A673 (cell line): ENCODE data around the gene SERPINA4. TPM values are rescaled to one million over a fixed set of nuclear protein-coding genes. Genes with fewer than 3 reads are reported as not detected.
A peak's percentile ranks its signal among the peaks of the same experiment; 100 is the strongest.

Experiments
- BruUV-seq: library from RNA; stranded (reverse); fragments of 400-500 nt; replicated peaks from 2 replicates; lab custom pipeline; 2021; lab: Mats Ljungman, UMichigan
- CTCF ChIA-PET: fragments of 300-600 bp; sonication (Branson Sonifier 250); formaldehyde crosslinking; loops from one replicate; lab custom pipeline; 2022; ENCODE audit warnings: antibody characterized with exemption; lab: Charles Lee
- POLR2A ChIA-PET: fragments of 300-600 bp; sonication (Branson Sonifier 250); formaldehyde crosslinking; loops from one replicate; lab custom pipeline; 2022; ENCODE audit warnings: antibody characterized with exemption; ENCODE audit not compliant: low non-redundant PET; lab: Charles Lee
- DNase-seq: peaks from one replicate; pipeline ENCODE4 v3.0.0-alpha.2; 2015; ENCODE audit warnings: low spot score
- H3K27ac ChIP-seq: fragments of 200-600 bp; sonication (generic); 2 replicates; pipeline ENCODE4 v1.5.1; 2016; ENCODE audit warnings: mixed run types, low read depth, mild to moderate bottlenecking, mixed read lengths, antibody characterized with exemption, low read length; ENCODE audit not compliant: poor library complexity, severe bottlenecking
- H3K27me3 ChIP-seq: fragments of 200-600 bp; sonication (generic); replicated peaks from 2 replicates; pipeline ENCODE4 v1.6.1; 2017; ENCODE audit warnings: mixed run types, low read depth, mild to moderate bottlenecking, mixed read lengths, antibody characterized with exemption, low read length; ENCODE audit not compliant: insufficient read depth, poor library complexity
- H3K36me3 ChIP-seq: fragments of 200-600 bp; sonication (generic); 2 replicates; pipeline ENCODE4 v1.6.1; 2016; ENCODE audit warnings: mixed run types, mild to moderate bottlenecking, mixed read lengths, antibody characterized with exemption, low read length; ENCODE audit not compliant: insufficient read depth, poor library complexity, severe bottlenecking
- H3K4me1 ChIP-seq: fragments of 200-600 bp; sonication (generic); 2 replicates; pipeline ENCODE4 v1.6.1; 2017; ENCODE audit warnings: mixed run types, mild to moderate bottlenecking, mixed read lengths, antibody characterized with exemption, low read length; ENCODE audit not compliant: insufficient read depth, poor library complexity, severe bottlenecking
- H3K4me3 ChIP-seq: fragments of 200-600 bp; sonication (generic); 2 replicates; pipeline ENCODE4 v1.5.1; 2016; ENCODE audit warnings: low read depth, mixed run types, mild to moderate bottlenecking, mixed read lengths, low read length; ENCODE audit not compliant: poor library complexity, severe bottlenecking
- H3K9me3 ChIP-seq: fragments of 200-600 bp; sonication (generic); 2 replicates; pipeline ENCODE4 v1.6.1; 2016; ENCODE audit warnings: mixed run types, low read depth, mild to moderate bottlenecking, mixed read lengths, antibody characterized with exemption, low read length; ENCODE audit not compliant: poor library complexity, severe bottlenecking
- CTCF ChIP-seq: fragments of 300-800, 200-600 bp; sonication (generic); conservative IDR thresholded peaks from 2 replicates; pipeline ENCODE4 v1.5.1; 2017; ENCODE audit warnings: low read depth, mild to moderate bottlenecking, antibody characterized with exemption, low read length, moderate library complexity, mixed read lengths
- EZH2 ChIP-seq: fragments of 200-600 bp; sonication (generic); IDR thresholded peaks from 2 replicates; pipeline ENCODE4 v1.6.1; 2017; ENCODE audit warnings: borderline replicate concordance, low read depth, mild to moderate bottlenecking, mixed read lengths, antibody characterized with exemption, low read length; ENCODE audit not compliant: poor library complexity, severe bottlenecking
- intact Hi-C: fragments of 100-400 bp; cut with micrococcal nuclease; formaldehyde crosslinking; loops from one replicate; pipeline ENCODE4 v1.10.0; 2022; ENCODE audit not compliant: unreplicated experiment
- total RNA-seq: library from RNA; stranded (reverse); gene quantifications from 2 replicates; pipeline ENCODE4 v1.2.3, GENCODE V29; 2021

SERPINA4 gene
- total RNA-seq, 1 experiment from 2014 or later: not detected

- CTCF ChIA-PET: no interaction called here
- H3K27me3 ChIP-seq: no peaks in the 10 kb centered on the region
- peaks cover 26% of the 10 kb centered on the region for H3K4me1 ChIP-seq
- H3K9me3 ChIP-seq: no peaks in the 10 kb centered on the region
- POLR2A ChIA-PET: no interaction called here
- no TSS peak for BruUV-seq
- H3K36me3 ChIP-seq: no peaks in the 10 kb centered on the region
- no peak overlapping the region for H3K4me3 ChIP-seq
- no peak for DNase-seq
- H3K27ac ChIP-seq: no peak overlapping the region
- intact Hi-C loops: no loop called here
- TF ChIP-seq CTCF (no peak), EZH2 (no peak)
Measured at GRCh38 chr14:94597788-94598187, 36.5 kb downstream of the SERPINA4 start.

DNA sequence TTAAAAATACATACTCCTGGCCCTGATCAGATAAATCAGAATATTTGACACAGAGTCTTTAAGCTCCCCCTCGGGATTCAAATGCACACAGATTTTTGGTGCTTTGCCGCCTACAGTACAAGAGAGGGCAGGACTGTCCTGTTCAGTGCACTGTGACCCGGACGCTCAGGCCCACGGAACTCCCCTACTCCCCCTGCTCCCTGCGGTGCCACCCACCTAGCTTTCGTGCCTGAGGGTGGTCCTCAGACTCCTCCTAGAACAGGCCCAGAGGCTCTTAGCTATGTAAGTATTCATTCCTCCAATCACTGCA is 37.2 kb downstream of the SERPINA4 start:
- no peaks in the 10 kb centered on the region for H3K36me3 ChIP-seq
- H3K4me3 ChIP-seq: no peak overlapping the region
- H3K27ac ChIP-seq: no peak overlapping the region
- no TSS peak for BruUV-seq
- no peak for TF ChIP-seq EZH2
- peaks cover 26% of the 10 kb centered on the region for H3K4me1 ChIP-seq
- H3K9me3 ChIP-seq: no peaks in the 10 kb centered on the region
- CTCF ChIA-PET: interaction anchor here (0.6 kb wide), 2 partner anchors 693 to 1064 kb away, joined by 4 to 14 read pairs; no protein-coding TSS in a partner anchor
- POLR2A ChIA-PET: no interaction called here
- intact Hi-C loops: no loop called here
- DNase-seq: no peak
- no peaks in the 10 kb centered on the region for H3K27me3 ChIP-seq

DNA sequence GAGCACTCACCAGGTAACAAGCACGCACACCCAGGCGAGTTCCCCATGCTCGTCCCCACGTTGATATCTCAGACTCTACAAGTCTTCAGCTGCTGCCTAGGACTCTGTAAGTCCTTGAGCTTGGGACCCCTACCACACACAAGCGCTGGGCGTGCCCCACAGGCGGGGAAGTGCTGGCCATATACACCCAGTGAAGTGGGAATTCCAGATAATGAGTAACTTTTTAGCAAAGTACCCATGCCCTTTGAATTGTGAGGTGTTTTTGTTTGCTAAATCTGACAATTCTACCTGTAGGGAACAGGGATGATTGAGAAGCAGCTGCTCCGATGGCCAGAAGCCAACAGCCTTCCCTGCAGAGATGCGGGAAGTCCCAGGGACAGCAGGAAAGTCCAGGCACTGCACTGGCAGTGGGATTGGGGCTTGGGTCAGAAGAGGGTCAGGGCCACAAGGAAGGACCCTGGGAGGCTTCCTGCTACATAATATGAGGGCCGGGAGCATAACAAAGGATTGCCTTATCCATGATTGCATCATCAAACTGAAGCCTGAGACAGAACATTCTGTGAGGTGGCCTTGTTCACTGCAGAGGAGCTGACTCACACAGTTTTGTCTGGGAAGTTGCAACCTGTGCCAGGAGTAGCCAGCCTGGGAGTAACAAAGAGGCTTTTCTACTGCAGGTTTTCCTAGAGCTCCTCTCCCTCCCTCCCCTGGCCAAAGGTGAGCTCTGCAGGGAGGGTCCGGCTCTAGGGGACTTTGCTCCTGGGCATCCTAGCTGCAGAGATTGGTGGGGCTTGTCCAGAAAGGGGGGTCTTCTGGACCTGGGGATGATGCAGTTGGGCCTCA is 37.8 kb downstream of the SERPINA4 start:
- DNase-seq: peak; percentile 39
- ChIA-PET POLR2A (no interaction called here), CTCF (interaction anchor here (0.6 kb wide), 2 partner anchors 694 to 1064 kb away, joined by 4 to 14 read pairs; no protein-coding TSS in a partner anchor)
- Histone ChIP-seq H3K4me1 (peaks cover 26% of the 10 kb centered on the region), H3K4me3 (no peak overlapping the region), H3K27me3 (no peaks in the 10 kb centered on the region), H3K27ac (no peak overlapping the region), H3K9me3 (no peaks in the 10 kb centered on the region), H3K36me3 (no peaks in the 10 kb centered on the region)
- intact Hi-C loops: no loop called here
- TF ChIP-seq EZH2: no peak
- TF ChIP-seq CTCF: no peak
- no TSS peak for BruUV-seq
